A549 treated with dexamethasone at 1 μM for 4 hours (cell line): ENCODE data around the gene UBA3. TPM values are rescaled to one million over a fixed set of nuclear protein-coding genes. Genes with fewer than 3 reads are reported as not detected.

ENCODE experiments used
- total RNA-seq: library from RNA; stranded (reverse); fragments of 200-300 nt; extraction: Qiagen RNA extraction; gene quantifications from 5 replicates; pipeline ENCODE4 v1.2.3, GENCODE V29; 2022

Gene UBA3
- total RNA-seq = 21.0 to 28.7 TPM (median 24.6 TPM) in 5 replicates

DNA sequence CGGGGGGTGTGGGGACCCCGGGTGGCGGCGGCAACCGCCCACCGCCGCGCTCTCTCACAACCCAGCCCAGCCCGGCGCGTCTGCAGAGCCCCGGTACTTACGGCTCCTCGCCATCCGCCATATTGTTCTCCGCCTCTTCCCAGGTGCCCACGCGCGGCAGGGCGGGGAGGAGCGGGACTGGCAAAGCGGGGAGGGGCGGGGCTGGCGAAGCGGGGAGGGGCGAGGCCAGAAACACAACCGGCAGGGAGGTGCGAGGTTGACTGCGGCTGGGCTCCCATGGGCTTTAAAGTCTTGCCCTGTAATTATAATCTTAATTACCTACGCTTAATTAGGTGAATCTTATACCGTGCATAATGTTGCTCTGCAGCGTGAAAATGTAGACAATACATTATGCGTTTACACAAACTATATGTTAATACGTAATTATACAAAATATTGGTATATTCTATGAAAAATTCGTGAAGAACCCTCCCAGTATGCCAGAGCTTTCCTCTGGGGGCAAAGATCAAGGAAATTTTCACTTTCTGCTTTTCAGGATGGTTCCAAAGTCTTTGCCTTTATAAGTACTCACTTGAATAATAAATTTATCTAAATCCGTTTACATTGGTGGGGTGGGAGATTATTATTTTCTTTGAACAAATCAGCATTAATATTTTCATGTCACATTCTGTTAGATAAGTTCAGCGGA, at the start of gene UBA3:
TSS of gene UBA3 (minus strand) at position 133 of the 688 bp plus-strand sequence. CDS start at position 121, 12 bp downstream.

DNA sequence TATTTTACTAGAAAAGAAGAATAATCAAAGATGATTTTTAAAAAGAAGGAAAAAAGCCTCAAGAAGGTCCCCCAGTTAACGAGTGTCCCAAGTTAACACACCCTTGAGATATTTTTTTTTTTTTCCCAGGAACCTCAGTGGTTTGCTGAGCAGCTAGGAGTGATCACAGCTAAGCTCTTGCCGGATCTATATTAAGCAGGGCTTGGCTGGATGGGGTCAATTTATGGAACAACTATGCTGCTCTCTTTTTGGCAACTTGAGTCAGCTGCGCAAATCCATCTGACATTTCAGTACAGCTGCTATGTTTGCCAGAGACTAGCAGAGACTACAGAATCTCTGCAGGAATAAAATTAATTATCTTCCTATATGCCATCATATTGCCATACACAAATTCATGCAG, 42.2 kb upstream of the UBA3 start, which contains the start of gene LMOD3:
TSS of gene LMOD3 (minus strand) at position 193 of the 400 bp plus-strand sequence. CDS start 209 bp downstream, outside the sequence.

DNA sequence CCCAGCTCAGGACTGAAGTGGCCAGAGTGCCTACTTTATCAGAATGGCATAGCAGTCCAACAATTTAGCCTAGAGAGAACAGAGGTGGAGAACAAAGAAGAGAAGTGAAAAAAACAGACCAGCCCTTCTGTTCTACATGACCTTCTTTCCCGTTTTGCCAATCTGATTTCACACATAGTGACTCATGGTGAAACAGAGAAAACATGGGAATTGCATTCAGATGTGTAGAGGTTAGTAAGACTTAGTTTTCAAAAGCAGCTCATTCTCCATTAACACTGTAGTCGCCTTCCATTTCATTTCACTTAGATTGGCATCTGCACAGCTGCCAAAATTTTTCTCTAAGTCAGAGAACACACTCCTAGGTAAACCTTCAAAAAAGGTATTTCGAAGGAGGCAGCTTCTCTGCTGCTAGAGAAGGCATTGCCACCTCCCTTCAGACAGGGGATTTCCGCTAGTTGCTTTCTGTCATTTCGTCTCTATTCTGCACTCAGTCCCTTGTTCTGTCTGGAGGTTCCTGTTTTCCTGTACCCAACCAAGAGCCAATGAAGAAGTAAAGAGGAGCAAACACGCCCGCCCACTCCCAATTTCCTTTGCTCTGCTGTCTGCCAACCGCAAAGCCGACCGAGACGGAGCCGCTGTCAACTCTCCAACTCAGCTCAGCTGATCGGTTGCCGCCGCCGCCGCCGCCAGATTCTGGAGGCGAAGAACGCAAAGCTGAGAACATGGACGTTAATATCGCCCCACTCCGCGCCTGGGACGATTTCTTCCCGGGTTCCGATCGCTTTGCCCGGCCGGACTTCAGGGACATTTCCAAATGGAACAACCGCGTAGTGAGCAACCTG, 4.4 kb upstream of the UBA3 start, which contains the start of gene ARL6IP5:
TSS of gene ARL6IP5 (plus strand) at position 612 of the 842 bp plus-strand sequence. CDS start at position 723, 111 bp downstream.

DNA sequence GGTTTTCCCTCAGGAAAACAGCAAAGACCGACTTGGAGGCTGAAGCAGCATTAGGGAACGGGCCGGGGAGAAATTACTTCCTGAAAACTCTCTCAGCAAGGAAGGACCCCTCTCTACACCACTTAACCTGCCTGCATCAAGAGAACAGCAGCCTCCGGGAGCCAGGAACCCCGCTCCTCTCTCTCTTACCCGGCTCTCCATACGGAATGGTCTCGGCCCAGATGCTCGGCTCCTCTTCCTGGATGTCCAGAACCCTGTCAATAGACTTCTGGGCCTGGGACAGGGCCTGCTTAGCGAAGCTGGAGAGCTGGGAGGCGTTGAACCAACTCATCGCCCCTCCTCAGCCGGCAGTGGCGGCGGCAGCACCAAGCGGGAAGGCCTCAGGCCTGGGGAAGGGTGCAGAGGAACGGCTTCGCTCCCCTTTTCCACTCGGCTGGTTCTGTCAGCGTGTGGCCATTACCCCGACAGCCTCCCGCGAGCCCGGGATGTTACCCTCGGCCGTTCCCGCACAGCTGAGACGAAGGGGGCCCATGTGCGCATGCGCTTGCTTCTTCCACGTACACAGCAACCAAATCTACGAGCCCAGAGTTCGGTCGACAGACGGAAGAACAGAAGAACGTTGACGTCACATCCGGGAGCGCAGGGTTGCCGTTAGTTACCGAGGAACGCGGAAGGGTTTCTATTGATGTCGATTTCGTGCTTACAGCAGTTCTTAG, 28.3 kb downstream of the UBA3 start, which contains the start of gene TMF1:
TSS of gene TMF1 (minus strand) at position 578 of the 716 bp plus-strand sequence. CDS start at position 331, 247 bp downstream.

DNA sequence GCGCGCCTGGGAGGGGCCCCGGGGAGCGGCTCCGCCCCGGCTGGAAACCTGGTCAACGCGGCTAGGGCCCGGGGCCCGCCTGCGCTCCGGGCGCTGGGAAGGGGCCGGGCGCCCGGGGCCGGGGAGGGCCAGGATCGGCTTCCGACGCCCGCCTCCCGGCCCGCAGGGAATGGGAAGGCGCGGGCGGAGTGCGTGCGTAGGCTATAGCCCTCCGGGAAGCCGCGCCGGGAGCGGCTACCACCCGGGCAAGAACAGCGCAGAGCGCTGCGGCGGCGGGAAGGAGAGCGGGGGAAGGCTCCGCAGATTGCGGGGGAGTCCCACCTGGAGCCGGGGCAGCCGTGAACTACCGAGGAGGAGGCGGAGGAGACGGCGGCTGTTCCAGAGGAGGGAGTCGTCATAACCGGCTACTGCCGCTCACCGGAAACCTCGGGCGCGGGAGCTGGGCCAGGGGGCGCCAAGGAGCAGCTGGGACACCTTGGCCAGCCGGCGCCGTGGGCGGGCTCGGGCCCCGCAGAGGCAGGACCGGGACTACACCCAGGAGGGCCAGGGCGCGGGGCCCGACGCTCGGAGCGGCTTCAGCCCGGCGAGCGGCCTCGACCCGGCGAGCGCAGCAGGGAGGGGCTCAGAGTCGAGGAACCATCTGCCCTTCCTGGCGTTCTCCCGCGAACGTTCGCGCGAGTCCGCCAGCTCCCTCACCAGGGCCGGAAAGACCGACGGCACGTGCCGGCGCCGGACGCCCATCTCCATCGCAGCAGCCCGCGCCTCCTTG, 66.7 kb downstream of the UBA3 start, which contains the start of gene EOGT:
TSS of gene EOGT (minus strand) at position 432 of the 769 bp plus-strand sequence. CDS start 3,838 bp downstream, outside the sequence.

Other genes starting within 250 kb of the UBA3 start
- not detected in 5 replicates for gene TAFA4, start 147.8 kb downstream of the UBA3 start, total RNA-seq
- 8.5 to 12.4 TPM (median 10.6 TPM) in 5 replicates for gene EOGT, start 66.7 kb downstream of the UBA3 start, total RNA-seq
- gene TMF1, start 28.0 kb downstream of the UBA3 start, total RNA-seq = 11.3 to 17.4 TPM (median 14.9 TPM) in 5 replicates
- gene ARL6IP5, start 4.6 kb upstream of the UBA3 start, total RNA-seq = 76.7 to 98.6 TPM (median 80.9 TPM) in 5 replicates
- not detected in 5 replicates for gene LMOD3, start 42.2 kb upstream of the UBA3 start, total RNA-seq